ENCODE measurements around the gene SYTL3. TPM values are rescaled to one million over a fixed set of nuclear protein-coding genes. Genes with fewer than 3 reads are reported as not detected.

Gene SYTL3
- total RNA-seq, 4 donors from 2014 or later = 4.8 to 10.1 (median 7.6) TPM

DNA sequence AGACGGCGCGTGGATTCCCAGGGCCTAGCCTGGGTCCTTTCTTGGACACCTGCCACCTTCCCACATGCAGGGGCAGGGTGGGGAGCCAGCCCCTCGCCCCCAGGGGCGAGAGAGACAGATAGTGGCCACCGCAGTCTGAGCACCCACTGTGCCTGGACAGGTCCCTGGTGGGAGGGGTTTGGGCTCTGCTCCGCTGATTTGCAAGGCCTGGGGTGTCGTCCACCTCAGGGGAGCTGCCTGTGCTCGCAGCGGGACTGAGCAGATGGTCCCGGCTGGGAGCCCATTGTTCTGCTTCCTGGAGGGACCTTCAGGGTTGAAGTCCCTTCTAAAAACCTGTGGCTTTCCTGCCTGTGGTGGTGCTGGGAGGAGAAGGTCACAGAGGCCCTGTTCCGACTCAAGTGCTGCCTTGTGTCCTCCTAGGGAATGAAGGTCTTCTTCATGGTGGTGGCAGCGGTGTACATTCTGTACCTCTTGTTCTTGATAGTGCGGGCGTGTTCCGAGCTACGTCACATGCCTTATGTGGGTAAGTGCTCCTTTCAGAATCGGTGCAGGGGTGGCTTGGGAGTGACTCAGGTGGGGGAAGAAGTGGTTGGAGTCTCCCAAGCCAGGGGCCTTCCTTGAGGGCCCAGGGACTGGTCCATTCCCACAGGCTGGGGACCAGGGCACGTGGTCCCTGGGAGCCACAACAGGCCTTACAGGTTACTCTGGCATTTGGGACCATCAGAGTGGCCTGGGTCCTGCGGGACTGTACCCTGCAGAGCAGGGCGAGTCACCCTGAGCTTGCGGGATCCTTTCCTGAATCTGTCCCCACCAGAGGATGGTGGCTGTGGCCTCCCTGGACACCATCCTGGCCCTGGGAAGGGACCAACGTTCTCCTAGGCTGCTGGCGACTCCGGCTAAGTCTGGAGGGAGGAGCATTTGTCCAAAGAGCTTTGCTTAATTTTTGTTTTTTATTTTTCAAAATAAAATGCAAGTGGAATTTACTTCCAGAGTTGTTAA is 24.9 kb upstream of the SYTL3 start:
- Histone ChIP-seq H3K4me1 (peaks cover 0 to 6% (median 0%) of the 10 kb centered on the region in 4 donors), H3K9me3 (no peaks in the 10 kb centered on the region), H3K4me3 (no peak overlapping the region), H3K27ac (replicated peaks in 1 of 4) (no peak overlapping the region), H3K36me3 (peaks cover 25 to 89% (median 77%) of the 10 kb centered on the region in 4 donors), H3K27me3 (no peaks in the 10 kb centered on the region)
- peak; percentile 85 for DNase-seq (ENCODE audit: extremely low spot score)
- 92% methylated on average over 16 of the region's 25 CpGs for WGBS
- no peak for TF ChIP-seq CTCF (IDR thresholded peaks at IDR 0.05)
- TF ChIP-seq POLR2AphosphoS5 (IDR thresholded peaks at IDR 0.05) = no peak
- intact Hi-C loops (cut with DNase I) = no loop called here

GRCh38 chr6:158625881-158626305 is 24.0 kb upstream of the SYTL3 start:
- H3K36me3 ChIP-seq = peaks cover 25 to 80% (median 70%) of the 10 kb centered on the region in 4 donors
- H3K9me3 ChIP-seq = no peaks in the 10 kb centered on the region
- intact Hi-C loops (cut with DNase I) = no loop called here
- DNase-seq (ENCODE audit: extremely low spot score) = peak; percentile 72
- no peaks in the 10 kb centered on the region for H3K27me3 ChIP-seq
- TF ChIP-seq CTCF (IDR thresholded peaks at IDR 0.05) (no peak), EP300 (IDR thresholded peaks at IDR 0.05) (no peak), POLR2AphosphoS5 (IDR thresholded peaks at IDR 0.05) (no peak), POLR2A (IDR thresholded peaks at IDR 0.05; ENCODE audit: low read depth) (no peak)
- H3K27ac ChIP-seq (replicated peaks in 1 of 4) = no peak overlapping the region
- no peak overlapping the region for H3K4me3 ChIP-seq
- H3K4me1 ChIP-seq = peaks cover 3 to 9% (median 6%) of the 10 kb centered on the region in 4 donors
- WGBS = 87% methylated on average over 14 of the region's 15 CpGs

GRCh38 chr6:158626360-158627167 is 23.3 kb upstream of the SYTL3 start:
- H3K9me3 ChIP-seq = no peaks in the 10 kb centered on the region
- TF ChIP-seq POLR2A (IDR thresholded peaks at IDR 0.05; ENCODE audit: low read depth) (no peak), CTCF (IDR thresholded peaks at IDR 0.05) (no peak), POLR2AphosphoS5 (IDR thresholded peaks at IDR 0.05) (no peak), EP300 (IDR thresholded peaks at IDR 0.05) (no peak)
- no peak overlapping the region for H3K4me3 ChIP-seq
- peaks cover 10 to 16% (median 12%) of the 10 kb centered on the region in 4 donors for H3K4me1 ChIP-seq
- H3K36me3 ChIP-seq = peaks cover 20 to 73% (median 67%) of the 10 kb centered on the region in 4 donors
- no peak overlapping the region for H3K27ac ChIP-seq (replicated peaks in 1 of 4)
- 92% methylated on average over 6 of the region's 6 CpGs for WGBS
- H3K27me3 ChIP-seq = no peaks in the 10 kb centered on the region
- intact Hi-C loops (cut with DNase I) = no loop called here
- DNase-seq (ENCODE audit: extremely low spot score) = peak; percentile 50

- no peaks in the 10 kb centered on the region for H3K9me3 ChIP-seq
- H3K4me3 ChIP-seq = no peak overlapping the region
- peaks cover 13 to 24% (median 20%) of the 10 kb centered on the region in 4 donors for H3K4me1 ChIP-seq
- H3K36me3 ChIP-seq = peaks cover 15 to 66% (median 60%) of the 10 kb centered on the region in 4 donors
- intact Hi-C loops (cut with DNase I) = no loop called here
- peak; percentile 24 for DNase-seq (ENCODE audit: extremely low spot score)
- TF ChIP-seq EP300 (IDR thresholded peaks at IDR 0.05) (no peak), POLR2AphosphoS5 (IDR thresholded peaks at IDR 0.05) (no peak)
- no peak overlapping the region for H3K27ac ChIP-seq (replicated peaks in 1 of 4)
- no peaks in the 10 kb centered on the region for H3K27me3 ChIP-seq
- WGBS = 98% methylated on average over 17 of the region's 20 CpGs
These were observed 22.5 kb upstream of the SYTL3 start for GRCh38 chr6:158627168-158627939.
